ENCODE data around the gene GFRA4. TPM values are rescaled to one million over a fixed set of nuclear protein-coding genes. Genes with fewer than 3 reads are reported as not detected.

The GFRA4 gene
- total and polyA plus RNA-seq, 5 donors, result not detected

GRCh38 chr20:3661060-3661813 lies 2.0 kb downstream of the GFRA4 start:
- DNase-seq, result peak in 1 of 3 donors; percentile 44
- WGBS, result 12% methylated on average over 60 of the region's 60 CpGs
- intact Hi-C loops (cut with DNase I), result no loop called here

GRCh38 chr20:3660262-3661059 lies 2.7 kb downstream of the GFRA4 start:
- 3% methylated on average over 75 of the region's 75 CpGs for WGBS
- no peak for DNase-seq
- H3K27ac ChIP-seq (ENCODE audit: low read length), result no peak overlapping the region
- no peaks in the 10 kb centered on the region for H3K4me1 ChIP-seq (ENCODE audit: control insufficient read depth, insufficient read depth, low read length)
- intact Hi-C loops (cut with DNase I), result no loop called here
- H3K4me3 ChIP-seq (ENCODE audit: low read length), result no peak overlapping the region
- ATAC-seq, result peak in 1 of 2 donors; percentile 15
- no peaks in the 10 kb centered on the region for H3K9me3 ChIP-seq (ENCODE audit: control insufficient read depth, low read length)
- no peaks in the 10 kb centered on the region for H3K27me3 ChIP-seq (ENCODE audit: control insufficient read depth, insufficient read depth)

More at GRCh38 chr20:3661060-3661813, 2.0 kb downstream of the GFRA4 start:
- Histone ChIP-seq H3K9me3 (ENCODE audit: control insufficient read depth, low read length) (no peaks in the 10 kb centered on the region), H3K27me3 (ENCODE audit: control insufficient read depth, insufficient read depth) (no peaks in the 10 kb centered on the region), H3K4me1 (ENCODE audit: control insufficient read depth, insufficient read depth, low read length) (no peaks in the 10 kb centered on the region), H3K4me3 (ENCODE audit: low read length) (no peak overlapping the region), H3K27ac (ENCODE audit: low read length) (no peak overlapping the region)
- no peak for ATAC-seq

GRCh38 chr20:3659492-3660261 lies 3.5 kb downstream of the GFRA4 start:
- no peak overlapping the region for H3K4me3 ChIP-seq (ENCODE audit: low read length)
- 57% methylated on average over 12 of the region's 12 CpGs for whole genome bisulfite sequencing
- DNase-seq (peak in 1 of 3 donors; percentile 43), ATAC-seq (peak in 1 of 2 donors; percentile 7)
- no peaks in the 10 kb centered on the region for H3K4me1 ChIP-seq (ENCODE audit: control insufficient read depth, insufficient read depth, low read length)
- no peaks in the 10 kb centered on the region for H3K9me3 ChIP-seq (ENCODE audit: control insufficient read depth, low read length)
- H3K27ac ChIP-seq (ENCODE audit: low read length), result no peak overlapping the region
- intact Hi-C loops (cut with DNase I), result no loop called here
- no peaks in the 10 kb centered on the region for H3K27me3 ChIP-seq (ENCODE audit: control insufficient read depth, insufficient read depth)

GRCh38 chr20:3658716-3659491 lies 4.3 kb downstream of the GFRA4 start:
- H3K27ac ChIP-seq (ENCODE audit: low read length), result no peak overlapping the region
- intact Hi-C loops (cut with DNase I), result no loop called here
- no peaks in the 10 kb centered on the region for H3K9me3 ChIP-seq (ENCODE audit: control insufficient read depth, low read length)
- no peaks in the 10 kb centered on the region for H3K27me3 ChIP-seq (ENCODE audit: control insufficient read depth, insufficient read depth)
- no peak overlapping the region for H3K4me3 ChIP-seq (ENCODE audit: low read length)
- 59% methylated on average over 8 of the region's 8 CpGs for WGBS
- no peak for ATAC-seq
- no peak for DNase-seq
- H3K4me1 ChIP-seq (ENCODE audit: control insufficient read depth, insufficient read depth, low read length), result no peaks in the 10 kb centered on the region

- 91% methylated on average over 7 of the region's 7 CpGs for WGBS
- H3K4me3 ChIP-seq (ENCODE audit: low read length), result no peak overlapping the region
- ATAC-seq (no peak), DNase-seq (no peak)
- H3K27me3 ChIP-seq (ENCODE audit: control insufficient read depth, insufficient read depth), result no peaks in the 10 kb centered on the region
- intact Hi-C loops (cut with DNase I), result no loop called here
- no peaks in the 10 kb centered on the region for H3K4me1 ChIP-seq (ENCODE audit: control insufficient read depth, insufficient read depth, low read length)
- H3K27ac ChIP-seq (ENCODE audit: low read length), result no peak overlapping the region
- H3K9me3 ChIP-seq (ENCODE audit: control insufficient read depth, low read length), result no peaks in the 10 kb centered on the region
Measured at GRCh38 chr20:3658019-3658715, 5.0 kb downstream of the GFRA4 start.

GRCh38 chr20:3655131-3655405 lies 8.1 kb downstream of the GFRA4 start:
- no peaks in the 10 kb centered on the region for H3K9me3 ChIP-seq (ENCODE audit: control insufficient read depth, low read length)
- intact Hi-C loops (cut with DNase I), result no loop called here
- DNase-seq, result no peak
- ATAC-seq, result no peak
- H3K27ac ChIP-seq (ENCODE audit: low read length), result no peak overlapping the region
- no peaks in the 10 kb centered on the region for H3K27me3 ChIP-seq (ENCODE audit: control insufficient read depth, insufficient read depth)
- H3K4me3 ChIP-seq (ENCODE audit: low read length), result no peak overlapping the region
- WGBS, result 85% methylated on average over 4 of the region's 4 CpGs
- no peaks in the 10 kb centered on the region for H3K4me1 ChIP-seq (ENCODE audit: control insufficient read depth, insufficient read depth, low read length)

GRCh38 chr20:3654326-3655130 lies 8.7 kb downstream of the GFRA4 start:
- WGBS, result 77% methylated on average over 17 of the region's 17 CpGs
- intact Hi-C loops (cut with DNase I), result no loop called here
- DNase-seq, result no peak
- no peak for ATAC-seq
- no peaks in the 10 kb centered on the region for H3K4me1 ChIP-seq (ENCODE audit: control insufficient read depth, insufficient read depth, low read length)
- H3K27ac ChIP-seq (ENCODE audit: low read length), result no peak overlapping the region
- no peak overlapping the region for H3K4me3 ChIP-seq (ENCODE audit: low read length)
- H3K27me3 ChIP-seq (ENCODE audit: control insufficient read depth, insufficient read depth), result no peaks in the 10 kb centered on the region
- H3K9me3 ChIP-seq (ENCODE audit: control insufficient read depth, low read length), result no peaks in the 10 kb centered on the region

- Histone ChIP-seq H3K4me1 (ENCODE audit: control insufficient read depth, insufficient read depth, low read length) (no peaks in the 10 kb centered on the region), H3K27ac (ENCODE audit: low read length) (no peak overlapping the region), H3K4me3 (ENCODE audit: low read length) (no peak overlapping the region), H3K9me3 (ENCODE audit: control insufficient read depth, low read length) (no peaks in the 10 kb centered on the region), H3K27me3 (ENCODE audit: control insufficient read depth, insufficient read depth) (no peaks in the 10 kb centered on the region)
- DNase-seq (no peak), ATAC-seq (no peak)
- WGBS, result 55% methylated on average over 2 of the region's 2 CpGs
- intact Hi-C loops (cut with DNase I), result no loop called here
Measured at GRCh38 chr20:3653921-3654320, 9.3 kb downstream of the GFRA4 start.

GRCh38 chr20:3652676-3653596 lies 10.3 kb downstream of the GFRA4 start:
- ATAC-seq, result no peak
- H3K4me3 ChIP-seq (ENCODE audit: low read length), result no peak overlapping the region
- intact Hi-C loops (cut with DNase I), result no loop called here
- H3K27ac ChIP-seq (ENCODE audit: low read length), result no peak overlapping the region
- no peaks in the 10 kb centered on the region for H3K27me3 ChIP-seq (ENCODE audit: control insufficient read depth, insufficient read depth)
- no peaks in the 10 kb centered on the region for H3K9me3 ChIP-seq (ENCODE audit: control insufficient read depth, low read length)
- DNase-seq, result no peak
- no peaks in the 10 kb centered on the region for H3K4me1 ChIP-seq (ENCODE audit: control insufficient read depth, insufficient read depth, low read length)
- WGBS, result 77% methylated on average over 10 of the region's 10 CpGs

All from right cardiac atrium (tissue), 5 donors.